Astrocyte of the spinal cord (primary cell): ENCODE results near the gene TMIGD2.
A peak's percentile ranks its signal among the peaks of the same experiment; 100 is the strongest.
"Not testable (repeated sequence)": the region's sequence is repeated elsewhere in the genome, so short reads cannot be mapped to it uniquely, and the experiment has no call there.

ENCODE experiments used
- DNase-seq: peaks from one replicate; pipeline ENCODE4 v3.0.0; 2011; ENCODE audit warnings: low read depth, low spot score
- H3K4me3 ChIP-seq: 2 replicates; pipeline ENCODE4 v1.5.1; 2011; ENCODE audit warnings: low read depth, mild to moderate bottlenecking, low read length, moderate library complexity
- in situ Hi-C: cut with HindIII; loops from 2 replicates; pipeline ENCODE4 v1.10.0; 2017; ENCODE audit warnings: low sequenced_read_pairs
- TF ChIP-seq, protein P1 (sequence below): IDR thresholded peaks from 2 replicates; pipeline ENCODE4 v1.5.1; 2012; ENCODE audit warnings: low read depth, mild to moderate bottlenecking, low read length, inconsistent platforms

TMIGD2 gene

GRCh38 chr19:4246767-4247593 lies 55.2 kb downstream of the TMIGD2 start, which contains the start of gene YJU2:
Gene YJU2, plus strand, starts transcription at chr19:4247080. Its CDS starts 67 bp downstream, at chr19:4247147.
- TF ChIP-seq, protein P1, sequence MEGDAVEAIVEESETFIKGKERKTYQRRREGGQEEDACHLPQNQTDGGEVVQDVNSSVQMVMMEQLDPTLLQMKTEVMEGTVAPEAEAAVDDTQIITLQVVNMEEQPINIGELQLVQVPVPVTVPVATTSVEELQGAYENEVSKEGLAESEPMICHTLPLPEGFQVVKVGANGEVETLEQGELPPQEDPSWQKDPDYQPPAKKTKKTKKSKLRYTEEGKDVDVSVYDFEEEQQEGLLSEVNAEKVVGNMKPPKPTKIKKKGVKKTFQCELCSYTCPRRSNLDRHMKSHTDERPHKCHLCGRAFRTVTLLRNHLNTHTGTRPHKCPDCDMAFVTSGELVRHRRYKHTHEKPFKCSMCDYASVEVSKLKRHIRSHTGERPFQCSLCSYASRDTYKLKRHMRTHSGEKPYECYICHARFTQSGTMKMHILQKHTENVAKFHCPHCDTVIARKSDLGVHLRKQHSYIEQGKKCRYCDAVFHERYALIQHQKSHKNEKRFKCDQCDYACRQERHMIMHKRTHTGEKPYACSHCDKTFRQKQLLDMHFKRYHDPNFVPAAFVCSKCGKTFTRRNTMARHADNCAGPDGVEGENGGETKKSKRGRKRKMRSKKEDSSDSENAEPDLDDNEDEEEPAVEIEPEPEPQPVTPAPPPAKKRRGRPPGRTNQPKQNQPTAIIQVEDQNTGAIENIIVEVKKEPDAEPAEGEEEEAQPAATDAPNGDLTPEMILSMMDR, result peak; percentile 56
- peak within 1 kb of the TSS; percentile 86 for H3K4me3 ChIP-seq
- peak; percentile 99 for DNase-seq
- in situ Hi-C loops, result no loop called here

- DNase-seq, in situ Hi-C loops, H3K4me3 ChIP-seq: not testable (repeated sequence)
These were observed 56.3 kb downstream of the TMIGD2 start for GRCh38 chr19:4245938-4246337.
